DMS79 treated with DMSO at 0.1 percent for 48 hours (cell line): Measurements from ENCODE around the gene SULT1E1.

Source experiments
- DNase-seq: peaks from one replicate; lab custom pipeline; 2025; lab: John Stamatoyannopoulos, UW

SULT1E1 gene, protein sequence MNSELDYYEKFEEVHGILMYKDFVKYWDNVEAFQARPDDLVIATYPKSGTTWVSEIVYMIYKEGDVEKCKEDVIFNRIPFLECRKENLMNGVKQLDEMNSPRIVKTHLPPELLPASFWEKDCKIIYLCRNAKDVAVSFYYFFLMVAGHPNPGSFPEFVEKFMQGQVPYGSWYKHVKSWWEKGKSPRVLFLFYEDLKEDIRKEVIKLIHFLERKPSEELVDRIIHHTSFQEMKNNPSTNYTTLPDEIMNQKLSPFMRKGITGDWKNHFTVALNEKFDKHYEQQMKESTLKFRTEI

DNA sequence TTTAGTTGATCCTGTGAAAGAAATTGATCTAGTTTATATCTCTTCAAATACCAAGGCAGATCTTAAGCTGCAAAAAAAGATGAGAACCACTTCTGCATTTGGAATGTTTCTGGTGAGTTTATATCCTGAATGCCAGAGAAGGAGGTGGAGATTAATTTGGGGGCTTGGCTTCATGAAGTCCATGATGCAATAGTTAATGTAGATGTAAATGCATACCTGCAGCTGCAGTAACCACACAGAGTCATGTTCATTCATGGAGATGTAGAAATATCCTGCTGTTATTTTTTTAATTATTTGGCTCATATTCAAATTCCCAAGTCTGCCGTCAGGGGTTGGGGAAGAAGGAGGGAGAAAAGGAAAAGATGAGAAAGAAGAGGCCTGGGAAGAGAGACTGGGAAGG, at the start of gene SULT1E1:
TSS of gene SULT1E1 (minus strand) at position 94 of the 400 bp plus-strand sequence. CDS start 2,501 bp downstream, outside the sequence.
- no peak for DNase-seq

GRCh38 chr4:69909195-69909594, 49.2 kb upstream of the SULT1E1 start:
- DNase-seq = no peak

DNA sequence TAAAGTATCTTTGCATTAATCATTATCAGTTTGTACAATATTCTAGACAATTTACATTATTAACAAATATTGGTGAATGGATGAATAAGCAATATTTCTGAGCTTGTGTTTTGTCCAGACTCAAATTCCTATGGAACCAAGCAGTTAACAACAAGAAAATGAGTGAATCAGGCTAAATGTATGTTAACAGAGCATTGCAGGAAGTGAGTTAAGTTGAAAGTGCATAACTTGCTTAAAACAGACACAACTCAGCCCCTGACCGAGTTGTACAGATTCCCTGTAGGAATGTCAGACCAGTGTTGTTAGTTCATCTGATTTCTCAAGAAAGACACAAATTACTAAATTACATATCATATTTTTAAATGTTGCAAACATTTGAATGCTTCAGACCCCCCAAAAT, 47.2 kb upstream of the SULT1E1 start:
- DNase-seq = no peak

- no peak for DNase-seq
Observed at GRCh38 chr4:69896530-69897116, 36.7 kb upstream of the SULT1E1 start.

GRCh38 chr4:69894721-69895120, 34.8 kb upstream of the SULT1E1 start:
- DNase-seq = no peak

DNA sequence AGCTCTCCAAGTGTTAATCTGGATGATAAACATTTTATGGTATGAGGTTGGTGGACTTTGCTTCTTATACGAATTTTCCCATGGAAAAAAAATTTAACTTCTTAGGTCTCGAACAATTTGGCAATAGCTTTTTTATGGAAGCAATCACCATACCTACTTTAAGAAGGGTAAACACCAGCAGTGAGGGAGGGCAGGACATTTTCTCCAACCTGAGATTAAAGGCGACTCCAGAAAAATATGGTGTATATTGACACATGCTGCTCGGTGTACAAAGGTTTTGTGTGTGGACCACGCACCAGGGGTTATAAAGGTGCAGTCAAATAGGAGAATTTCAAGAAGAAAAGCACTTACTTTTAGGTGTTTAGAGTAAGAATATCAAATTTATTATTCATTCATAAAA, 34.2 kb upstream of the SULT1E1 start:
- no peak for DNase-seq

DNA sequence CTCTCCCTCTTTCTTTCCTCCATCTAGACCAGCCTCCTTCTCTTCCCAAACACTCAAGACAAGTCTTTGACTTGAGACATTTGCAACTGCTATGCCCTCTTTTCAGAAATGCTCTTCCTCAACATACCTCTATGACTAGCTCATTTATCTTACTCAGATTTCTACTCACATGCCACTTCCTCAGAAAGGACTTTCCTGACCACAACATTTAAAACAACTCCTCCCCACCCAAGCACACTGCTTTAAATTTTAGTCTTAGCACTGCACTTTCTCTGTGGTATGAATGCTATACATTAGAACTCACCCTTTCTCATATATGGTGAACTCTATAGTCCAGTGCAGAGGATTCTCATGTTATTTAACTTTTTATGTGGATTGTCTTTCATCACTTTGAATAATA, 28.4 kb upstream of the SULT1E1 start:
- DNase-seq = no peak

DNA sequence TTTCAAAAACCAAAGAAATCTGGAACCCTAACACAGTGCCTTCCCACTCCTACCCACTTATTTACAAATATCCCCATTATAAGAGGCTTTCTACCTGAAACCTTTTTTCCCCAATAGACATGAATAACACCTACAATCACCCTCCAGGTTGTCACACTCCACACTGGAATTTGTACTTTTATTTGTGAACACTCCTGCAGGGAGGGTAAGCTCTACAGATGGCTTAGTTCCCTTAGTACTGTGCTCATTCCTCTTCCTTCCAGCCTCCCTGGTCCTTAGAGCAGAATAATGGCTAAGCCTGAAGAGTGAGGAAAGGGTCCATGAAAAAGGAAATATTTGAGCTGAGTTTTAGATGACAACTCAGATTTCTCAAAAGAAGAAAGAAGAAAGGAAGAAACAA, 22.2 kb upstream of the SULT1E1 start:
- DNase-seq = no peak

DNA sequence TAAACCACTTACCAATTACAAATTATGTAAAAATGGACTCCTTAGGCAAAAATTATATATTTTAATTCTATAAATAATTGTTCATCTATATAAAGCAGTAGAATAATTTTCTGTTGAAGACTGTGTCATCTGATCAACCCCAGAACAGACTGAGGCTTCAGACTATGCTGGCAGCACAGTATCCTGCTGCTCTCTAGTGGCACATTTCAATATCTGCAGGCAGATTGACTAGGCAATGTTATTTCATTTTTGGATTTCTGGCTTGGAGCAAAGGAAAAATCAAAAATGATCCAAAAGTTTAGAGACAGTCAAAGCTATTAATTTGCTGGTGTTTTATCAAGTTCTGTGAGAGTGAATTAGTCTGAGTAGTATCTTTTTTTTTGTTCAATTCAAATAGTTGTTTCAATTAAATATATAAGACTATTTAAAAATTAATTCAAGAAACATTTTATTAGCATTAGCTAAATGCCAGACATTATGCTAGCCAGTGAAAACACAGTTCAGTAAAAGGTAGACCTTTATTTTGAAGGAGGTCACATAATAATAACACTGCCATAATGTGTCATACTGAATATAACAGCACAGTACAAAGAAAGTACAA, 21.3 kb upstream of the SULT1E1 start:
- DNase-seq = peak; percentile 1

DNA sequence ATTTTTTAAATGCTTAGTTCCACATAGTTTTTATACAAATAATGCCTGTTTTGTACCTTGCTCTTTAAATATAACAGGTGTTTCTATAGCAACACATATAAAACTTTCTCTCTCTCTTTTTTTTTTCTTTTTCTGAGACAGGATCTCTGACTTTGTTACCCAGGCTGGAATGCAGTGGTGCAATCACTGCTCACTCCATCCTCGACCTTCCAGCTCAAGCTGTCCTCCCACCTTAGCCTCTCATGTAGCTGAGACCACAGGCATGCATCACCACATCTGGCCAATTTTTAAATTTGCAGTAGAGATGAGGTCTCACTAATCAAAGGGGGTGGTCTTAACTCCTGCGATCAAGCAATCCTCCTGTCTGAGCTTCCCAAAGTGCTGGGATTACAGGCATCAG, 18.3 kb upstream of the SULT1E1 start:
- DNase-seq = no peak

- no peak for DNase-seq
Observed at GRCh38 chr4:69877453-69877852, 17.5 kb upstream of the SULT1E1 start.

DNA sequence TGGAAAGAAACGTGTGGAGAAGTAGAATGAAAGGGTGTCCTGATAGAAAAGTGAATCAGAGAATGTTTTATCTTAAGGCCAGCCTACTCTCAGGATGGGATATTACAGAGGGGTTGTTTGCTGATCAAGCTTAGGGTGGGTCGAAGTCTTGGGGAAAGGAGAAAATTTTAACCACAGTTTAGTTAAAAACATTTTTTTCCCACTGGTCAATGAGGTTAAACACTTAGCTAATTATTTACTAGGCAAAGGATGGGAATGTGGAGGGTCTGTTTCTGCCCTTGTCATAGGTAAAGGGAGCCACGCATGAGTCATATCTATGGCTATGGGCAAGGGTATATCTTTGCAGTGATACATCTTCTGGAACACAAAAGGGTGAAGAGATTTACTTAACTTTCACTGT, 16.1 kb upstream of the SULT1E1 start:
- DNase-seq = no peak

DNA sequence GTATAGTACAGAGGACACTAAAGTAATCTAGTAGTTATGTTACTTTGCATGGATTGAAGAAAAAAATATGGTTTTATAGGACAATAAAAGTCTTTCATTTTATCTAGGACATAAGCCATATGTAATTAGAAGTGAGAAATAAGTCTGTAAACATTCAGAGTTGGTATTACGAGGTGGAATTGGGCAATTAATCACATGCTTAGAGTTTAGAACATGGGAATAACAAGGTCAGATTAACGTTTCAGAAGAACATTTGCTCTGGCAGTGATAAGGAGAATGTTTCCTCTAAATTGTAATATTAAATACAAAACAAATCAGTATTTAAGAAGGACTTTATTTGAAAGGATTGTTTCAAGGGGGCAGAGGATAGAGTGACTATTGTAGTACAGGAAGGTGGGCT, 15.6 kb upstream of the SULT1E1 start:
- no peak for DNase-seq

- DNase-seq = no peak
Observed at GRCh38 chr4:69874507-69874906, 14.6 kb upstream of the SULT1E1 start.

DNA sequence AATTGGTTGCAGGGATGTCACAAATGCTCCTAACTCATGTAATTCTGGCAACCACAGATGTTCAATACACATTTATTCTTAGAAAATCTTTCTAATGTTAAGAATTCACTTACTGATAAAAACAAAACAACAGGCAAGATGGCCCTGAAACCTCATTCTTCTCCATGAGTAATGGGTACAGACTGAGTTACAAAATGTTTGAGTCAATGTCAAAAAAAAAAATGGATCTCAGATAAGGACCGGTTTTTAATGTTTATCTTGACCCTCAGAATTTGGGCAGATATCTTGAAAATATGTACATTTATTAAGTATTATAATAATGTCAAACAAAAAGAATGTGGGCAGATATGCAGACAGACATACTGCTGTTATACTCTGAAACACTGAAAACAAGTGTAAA, 1.8 kb upstream of the SULT1E1 start:
- DNase-seq = no peak

GRCh38 chr4:69860521-69861298, 765 bp upstream of the SULT1E1 start:
- DNase-seq = no peak

- no peak for DNase-seq
Observed at GRCh38 chr4:69859140-69859685, 732 bp downstream of the SULT1E1 start.

DNA sequence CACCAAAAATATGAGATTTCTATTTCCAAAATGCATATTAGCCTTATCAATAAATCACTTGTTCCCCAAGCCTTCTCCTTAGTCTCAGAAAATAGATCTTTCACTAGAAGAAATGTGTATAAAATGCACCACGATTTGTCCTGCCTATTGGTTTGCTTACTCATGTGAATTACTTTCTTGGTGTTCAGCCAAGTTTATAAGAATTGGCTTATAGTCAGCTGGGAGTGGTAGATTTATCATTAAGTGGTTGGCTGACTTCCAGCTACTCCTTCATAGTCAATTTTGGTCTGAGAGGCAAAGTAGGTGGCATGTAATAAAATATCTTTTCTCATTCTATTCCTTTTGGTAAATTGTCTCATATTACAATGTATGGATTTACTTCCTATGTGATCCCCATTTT, 1.3 kb downstream of the SULT1E1 start:
- DNase-seq = peak; percentile 36

DNA sequence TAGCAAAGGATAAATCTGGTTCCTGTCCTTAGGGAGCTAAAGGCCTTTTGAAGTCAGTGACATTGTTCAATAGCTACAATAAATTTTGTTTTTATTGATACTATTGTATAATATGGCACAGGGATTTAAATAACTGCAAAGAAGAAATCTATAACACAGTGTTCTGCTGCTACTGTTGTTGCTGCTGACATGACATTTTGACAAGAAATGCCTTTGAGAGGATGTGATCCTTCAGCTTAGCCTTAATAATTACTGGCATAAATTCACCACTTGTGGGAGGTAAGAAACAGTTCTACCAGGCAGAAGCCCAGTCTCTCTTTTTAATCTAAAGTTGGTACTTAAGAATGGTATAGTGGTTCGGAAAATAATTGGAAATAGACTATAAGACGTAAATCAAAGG, 4.1 kb downstream of the SULT1E1 start:
- DNase-seq = no peak

DNA sequence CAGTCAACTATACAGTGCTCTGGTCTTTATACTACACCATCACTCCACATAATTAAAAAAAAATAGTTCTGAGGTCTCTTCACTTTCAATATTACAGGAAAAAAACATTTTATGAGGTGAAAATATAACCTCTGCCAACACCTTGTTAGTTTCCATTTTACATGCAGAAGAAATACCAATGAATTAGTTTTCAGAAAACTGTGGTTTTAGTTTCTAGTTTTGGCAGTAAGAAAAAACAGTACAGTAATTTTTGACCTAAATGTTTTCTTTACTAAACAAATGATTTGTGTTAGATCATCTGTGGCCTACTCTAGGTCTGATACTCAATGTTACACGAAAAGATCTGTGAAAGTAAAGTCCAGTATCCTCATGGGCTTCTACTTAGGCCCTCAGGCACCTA, 10.0 kb downstream of the SULT1E1 start:
- no peak for DNase-seq

GRCh38 chr4:69849297-69849696, 10.6 kb downstream of the SULT1E1 start:
- DNase-seq = no peak

GRCh38 chr4:69848028-69848427, 11.9 kb downstream of the SULT1E1 start:
- no peak for DNase-seq

DNA sequence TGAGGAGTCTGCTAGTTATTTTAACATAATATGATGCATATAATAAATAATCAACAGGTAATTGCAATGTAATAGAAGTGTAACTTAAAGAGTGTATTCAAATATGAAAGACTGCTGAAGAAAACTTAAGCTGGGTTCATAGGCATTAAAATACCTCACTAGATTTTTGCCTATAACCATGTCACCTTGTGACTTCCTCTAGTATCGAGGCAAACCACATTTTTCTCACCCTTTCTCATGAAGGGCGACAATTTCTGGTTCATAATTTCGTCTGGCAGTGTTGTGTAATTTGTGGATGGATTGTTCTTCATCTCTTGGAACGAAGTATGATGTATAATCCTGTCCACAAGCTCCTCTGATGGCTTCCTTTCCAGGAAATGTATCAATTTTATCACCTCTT, 16.0 kb downstream of the SULT1E1 start:
- no peak for DNase-seq
